ENCODE data around the gene CCDC138.

The CCDC138 gene

DNA sequence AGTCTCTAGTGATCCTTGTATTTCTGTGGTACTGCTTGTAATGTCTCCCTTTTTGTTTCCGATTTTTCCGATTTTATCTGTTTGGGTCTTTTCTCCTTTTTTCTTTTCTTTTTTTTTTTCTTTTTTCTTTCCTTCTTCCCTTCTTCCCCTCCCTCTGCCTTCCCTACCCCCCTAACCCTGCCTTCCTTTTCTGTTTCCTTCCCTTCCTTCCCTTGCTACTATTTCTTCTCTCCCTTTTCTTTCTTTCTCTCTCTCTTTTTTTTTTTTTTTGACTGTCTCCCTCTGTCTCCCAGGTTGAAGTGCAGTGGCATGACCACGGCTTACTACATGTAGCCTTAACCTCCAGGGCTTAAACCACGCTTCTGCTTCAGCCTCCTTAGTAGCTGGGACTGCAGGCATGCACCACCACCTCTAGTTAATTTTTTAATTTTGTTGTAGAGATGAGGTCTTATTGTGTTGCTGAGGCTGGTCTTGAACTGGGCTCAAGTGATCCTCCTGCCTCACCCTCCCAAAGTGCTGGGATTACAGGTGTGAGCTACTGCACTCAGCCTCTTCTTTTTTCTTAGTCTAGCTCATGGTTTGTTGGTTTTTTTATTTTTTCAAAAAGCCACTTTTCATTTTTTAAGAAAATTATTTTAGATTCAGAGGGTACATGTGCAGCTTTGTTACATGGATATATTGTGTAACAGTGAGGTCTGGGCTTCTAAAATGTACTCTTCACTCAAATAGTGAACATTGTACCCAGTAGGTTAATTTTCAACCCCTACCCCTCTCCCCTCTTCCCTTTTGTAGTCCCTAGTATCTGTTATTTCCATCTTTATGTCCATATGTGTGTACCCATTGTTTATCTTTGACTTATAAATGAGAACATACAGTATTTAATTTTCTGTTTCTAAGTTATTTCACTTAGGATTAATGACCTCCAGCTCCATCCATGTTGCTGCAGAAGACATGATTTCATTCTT, 24.7 kb downstream of the CCDC138 start:
- Mint-ChIP-seq H3K36me3 (ENCODE audit: low read depth) (peaks cover 45% of the 10 kb centered on the region), H3K27ac (no peak overlapping the region), H3K4me1 (ENCODE audit: low read depth) (no peaks in the 10 kb centered on the region), H3K9me3 (peaks cover 31% of the 10 kb centered on the region), H3K4me3 (no peak overlapping the region), H3K27me3 (no peaks in the 10 kb centered on the region)
- intact Hi-C loops (cut with micrococcal nuclease), result no loop called here

GRCh38 chr2:108813732-108814131, 27.2 kb downstream of the CCDC138 start:
- Mint-ChIP-seq H3K27me3 (no peaks in the 10 kb centered on the region), H3K36me3 (ENCODE audit: low read depth) (peaks cover 51% of the 10 kb centered on the region), H3K9me3 (peaks cover 26% of the 10 kb centered on the region), H3K4me3 (no peak overlapping the region), H3K4me1 (ENCODE audit: low read depth) (no peaks in the 10 kb centered on the region), H3K27ac (no peak overlapping the region)
- intact Hi-C loops (cut with micrococcal nuclease), result no loop called here

DNA sequence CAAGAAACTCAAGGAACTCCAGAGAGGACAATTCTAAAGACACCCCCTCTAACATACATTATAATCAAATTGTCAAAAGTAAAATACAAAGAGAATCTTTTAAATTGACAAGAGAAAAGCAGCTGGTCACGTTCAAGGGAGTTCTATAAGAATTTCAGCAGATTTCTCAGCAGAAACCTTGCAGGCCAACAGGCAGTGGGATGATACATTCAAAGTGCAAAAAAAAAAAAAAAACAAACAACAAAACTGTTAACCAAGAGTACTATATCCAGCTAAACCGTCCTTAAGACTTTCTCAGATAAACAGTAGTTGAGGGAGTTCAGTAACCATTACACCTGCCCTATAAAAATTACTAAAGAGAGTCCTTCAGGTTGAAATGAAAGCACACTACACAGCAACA, 33.9 kb downstream of the CCDC138 start:
- Mint-ChIP-seq H3K9me3 (peaks cover 19% of the 10 kb centered on the region), H3K4me3 (no peak overlapping the region), H3K27me3 (no peaks in the 10 kb centered on the region), H3K4me1 (ENCODE audit: low read depth) (no peaks in the 10 kb centered on the region), H3K36me3 (ENCODE audit: low read depth) (peaks cover 39% of the 10 kb centered on the region), H3K27ac (no peak overlapping the region)
- intact Hi-C loops (cut with micrococcal nuclease), result no loop called here

DNA sequence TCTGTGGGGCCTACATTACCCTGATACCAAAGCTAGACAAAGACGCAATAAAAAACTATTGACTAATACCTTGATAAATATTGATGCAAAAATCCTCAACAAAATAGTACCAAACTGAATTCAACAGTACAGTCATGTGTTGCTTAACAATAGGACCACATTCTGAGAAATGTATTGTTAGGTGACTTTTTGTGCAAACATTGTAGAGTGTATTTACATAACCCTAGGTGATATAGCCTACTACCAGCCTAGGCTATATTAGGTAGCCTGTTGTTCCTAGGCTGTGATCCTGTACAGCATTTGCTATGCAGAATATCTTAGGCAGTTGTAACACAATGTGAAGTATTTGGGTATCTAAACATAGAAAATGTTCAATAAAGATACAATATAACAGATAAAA, 36.7 kb downstream of the CCDC138 start:
- Mint-ChIP-seq H3K4me1 (ENCODE audit: low read depth) (no peaks in the 10 kb centered on the region), H3K27ac (no peak overlapping the region), H3K9me3 (peaks cover 19% of the 10 kb centered on the region), H3K36me3 (ENCODE audit: low read depth) (peaks cover 17% of the 10 kb centered on the region), H3K4me3 (no peak overlapping the region), H3K27me3 (no peaks in the 10 kb centered on the region)
- intact Hi-C loops (cut with micrococcal nuclease), result no loop called here

- Mint-ChIP-seq H3K36me3 (ENCODE audit: low read depth) (peaks cover 9% of the 10 kb centered on the region), H3K4me3 (no peak overlapping the region), H3K27ac (no peak overlapping the region), H3K27me3 (no peaks in the 10 kb centered on the region), H3K4me1 (ENCODE audit: low read depth) (no peaks in the 10 kb centered on the region), H3K9me3 (peaks cover 12% of the 10 kb centered on the region)
- intact Hi-C loops (cut with micrococcal nuclease), result no loop called here
These were observed 37.9 kb downstream of the CCDC138 start for GRCh38 chr2:108824316-108825070.

DNA sequence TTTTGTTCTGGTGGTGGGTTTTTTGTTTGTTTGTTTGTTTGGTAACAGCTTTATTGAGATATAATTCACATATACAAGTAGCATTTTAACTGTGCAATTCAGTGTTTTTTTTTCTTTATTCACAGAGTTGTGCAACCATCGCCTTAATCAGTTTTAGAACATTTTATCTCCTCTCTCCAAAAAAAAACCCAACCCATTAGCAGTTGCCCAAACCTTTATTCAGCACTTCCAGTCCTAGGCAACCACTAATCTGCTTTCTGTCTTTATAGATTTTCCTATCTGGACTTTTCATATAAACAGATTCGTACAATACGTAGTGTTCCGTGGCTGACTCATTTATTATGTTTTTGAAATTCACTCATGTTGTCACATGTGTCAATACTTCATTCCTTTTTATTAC, 38.7 kb downstream of the CCDC138 start:
- Mint-ChIP-seq H3K27ac (no peak overlapping the region), H3K9me3 (peaks cover 5% of the 10 kb centered on the region), H3K36me3 (ENCODE audit: low read depth) (peaks cover 2% of the 10 kb centered on the region), H3K4me3 (no peak overlapping the region), H3K4me1 (ENCODE audit: low read depth) (no peaks in the 10 kb centered on the region), H3K27me3 (no peaks in the 10 kb centered on the region)
- intact Hi-C loops (cut with micrococcal nuclease), result no loop called here

DNA sequence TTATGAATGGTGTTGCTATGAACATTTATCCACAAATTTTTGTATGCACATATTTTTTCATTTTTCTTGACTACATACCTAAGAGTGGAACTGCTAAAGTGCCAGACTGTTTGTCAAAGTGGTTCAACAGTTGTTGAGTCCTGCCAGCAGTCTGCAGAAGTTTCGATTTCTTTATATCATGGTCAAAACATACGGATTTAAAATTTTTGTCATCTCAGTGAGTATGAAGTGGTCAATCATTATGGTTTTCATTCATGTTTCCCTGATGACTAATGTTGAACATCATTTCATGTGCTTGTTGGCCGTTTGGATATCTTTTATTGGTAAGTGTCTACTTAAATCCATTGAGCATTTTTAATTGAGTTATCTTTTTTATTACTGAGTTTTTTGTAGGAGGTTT, 39.2 kb downstream of the CCDC138 start:
- Mint-ChIP-seq H3K4me1 (ENCODE audit: low read depth) (no peaks in the 10 kb centered on the region), H3K27me3 (no peaks in the 10 kb centered on the region), H3K27ac (no peak overlapping the region), H3K9me3 (no peaks in the 10 kb centered on the region), H3K36me3 (ENCODE audit: low read depth) (no peaks in the 10 kb centered on the region), H3K4me3 (no peak overlapping the region)
- intact Hi-C loops (cut with micrococcal nuclease), result no loop called here

- intact Hi-C loops (cut with micrococcal nuclease), result no loop called here
- H3K9me3 Mint-ChIP-seq, result no peaks in the 10 kb centered on the region
- no peak overlapping the region for H3K27ac Mint-ChIP-seq
- no peaks in the 10 kb centered on the region for H3K27me3 Mint-ChIP-seq
- H3K36me3 Mint-ChIP-seq (ENCODE audit: low read depth), result no peaks in the 10 kb centered on the region
- no peak overlapping the region for H3K4me3 Mint-ChIP-seq
- H3K4me1 Mint-ChIP-seq (ENCODE audit: low read depth), result peaks cover 6% of the 10 kb centered on the region
These were observed 43.2 kb downstream of the CCDC138 start for GRCh38 chr2:108829578-108830310.

- H3K36me3 Mint-ChIP-seq (ENCODE audit: low read depth), result no peaks in the 10 kb centered on the region
- no peak overlapping the region for H3K27ac Mint-ChIP-seq
- no peak overlapping the region for H3K4me3 Mint-ChIP-seq
- H3K27me3 Mint-ChIP-seq, result no peaks in the 10 kb centered on the region
- peaks cover 6% of the 10 kb centered on the region for H3K4me1 Mint-ChIP-seq (ENCODE audit: low read depth)
- peaks cover 23% of the 10 kb centered on the region for H3K9me3 Mint-ChIP-seq
- intact Hi-C loops (cut with micrococcal nuclease), result no loop called here
These were observed 46.6 kb downstream of the CCDC138 start for GRCh38 chr2:108833219-108833618.

GRCh38 chr2:108834620-108835019, 48.0 kb downstream of the CCDC138 start:
- intact Hi-C loops (cut with micrococcal nuclease), result no loop called here
- H3K27me3 Mint-ChIP-seq, result no peaks in the 10 kb centered on the region
- peaks cover 26% of the 10 kb centered on the region for H3K9me3 Mint-ChIP-seq
- no peak overlapping the region for H3K4me3 Mint-ChIP-seq
- no peak overlapping the region for H3K27ac Mint-ChIP-seq
- H3K36me3 Mint-ChIP-seq (ENCODE audit: low read depth), result no peaks in the 10 kb centered on the region
- peaks cover 6% of the 10 kb centered on the region for H3K4me1 Mint-ChIP-seq (ENCODE audit: low read depth)

GRCh38 chr2:108835040-108835439, 48.5 kb downstream of the CCDC138 start:
- Mint-ChIP-seq H3K27me3 (no peaks in the 10 kb centered on the region), H3K36me3 (ENCODE audit: low read depth) (no peaks in the 10 kb centered on the region), H3K9me3 (peaks cover 31% of the 10 kb centered on the region), H3K4me1 (ENCODE audit: low read depth) (peaks cover 6% of the 10 kb centered on the region), H3K27ac (no peak overlapping the region), H3K4me3 (no peak overlapping the region)
- intact Hi-C loops (cut with micrococcal nuclease), result no loop called here

DNA sequence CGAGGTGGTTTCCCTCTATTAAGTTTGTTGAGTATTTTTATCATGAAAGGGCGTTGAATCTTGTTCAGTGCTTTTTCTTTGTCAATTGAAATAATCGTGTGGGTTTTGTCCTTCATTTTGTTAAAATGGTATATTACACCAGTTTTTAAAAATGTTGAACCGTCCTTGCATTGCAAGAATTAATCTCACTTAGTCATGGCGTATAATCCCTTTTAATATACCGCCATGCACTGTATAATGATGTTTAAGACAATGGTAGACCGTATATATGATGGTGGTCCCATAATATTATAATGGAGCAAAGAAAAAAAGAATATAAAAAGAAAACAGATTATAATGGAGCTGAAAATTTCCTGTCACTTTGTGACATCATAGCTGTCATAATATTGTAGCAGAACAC, 50.6 kb downstream of the CCDC138 start:
- Mint-ChIP-seq H3K36me3 (ENCODE audit: low read depth) (peaks cover 7% of the 10 kb centered on the region), H3K4me1 (ENCODE audit: low read depth) (peaks cover 6% of the 10 kb centered on the region), H3K4me3 (no peak overlapping the region), H3K9me3 (peaks cover 52% of the 10 kb centered on the region), H3K27me3 (no peaks in the 10 kb centered on the region), H3K27ac (no peak overlapping the region)
- intact Hi-C loops (cut with micrococcal nuclease), result no loop called here

- H3K4me1 Mint-ChIP-seq (ENCODE audit: low read depth), result no peaks in the 10 kb centered on the region
- no peak overlapping the region for H3K4me3 Mint-ChIP-seq
- no peak overlapping the region for H3K27ac Mint-ChIP-seq
- intact Hi-C loops (cut with micrococcal nuclease), result no loop called here
- H3K9me3 Mint-ChIP-seq, result peaks cover 46% of the 10 kb centered on the region
- H3K36me3 Mint-ChIP-seq (ENCODE audit: low read depth), result peaks cover 7% of the 10 kb centered on the region
- H3K27me3 Mint-ChIP-seq, result no peaks in the 10 kb centered on the region
These were observed 54.9 kb downstream of the CCDC138 start for GRCh38 chr2:108841506-108841905.

- no peak overlapping the region for H3K4me3 Mint-ChIP-seq
These were observed 59.4 kb downstream of the CCDC138 start for GRCh38 chr2:108845923-108846322.

More at GRCh38 chr2:108845923-108846322, 59.4 kb downstream of the CCDC138 start:
- Mint-ChIP-seq H3K27me3 (no peaks in the 10 kb centered on the region), H3K9me3 (peaks cover 13% of the 10 kb centered on the region), H3K36me3 (ENCODE audit: low read depth) (peaks cover 4% of the 10 kb centered on the region), H3K4me1 (ENCODE audit: low read depth) (no peaks in the 10 kb centered on the region), H3K27ac (no peak overlapping the region)
- intact Hi-C loops (cut with micrococcal nuclease), result no loop called here

Data from dendritic cell treated with granulocyte-macrophage colony-stimulating factor and Interleukin-4, amounts not matched to agents 40 ng/mL and 50 ng/mL, for 4 days (primary cell).